Natural killer cell (primary cell): ENCODE results near the gene NUFIP2. TPM values are rescaled to one million over a fixed set of nuclear protein-coding genes. Genes with fewer than 3 reads are reported as not detected.
A peak's percentile ranks its signal among the peaks of the same experiment; 100 is the strongest.

ENCODE experiments used
- ATAC-seq, 3 donors: fragments of 150-1000 bp in 2 of 3; fragments of 200-7000 bp in 1 of 3; cut with Tn5 transposase; 1 replicate in 1 of 3; 2 replicates in 2 of 3; pipeline ENCODE4 v1.10.0; 2021; ENCODE audit warnings: mild to moderate bottlenecking in 2 of 3, moderate library complexity in 2 of 3
- DNase-seq, 2 donors: peaks; one replicate each; pipeline versions ENCODE4 v3.0.0 to v3.0.0-alpha.2; 2013 to 2021; ENCODE audit warnings: mixed read lengths in 1 of 2
- H3K27ac ChIP-seq: one replicate; pipeline ENCODE4 v1.5.1; 2013; ENCODE audit warnings: mild to moderate bottlenecking, low read length
- H3K27me3 ChIP-seq: one replicate; pipeline ENCODE4 v1.6.1; 2013; ENCODE audit warnings: low read length; ENCODE audit not compliant: control insufficient read depth, insufficient read depth
- H3K36me3 ChIP-seq: one replicate; pipeline ENCODE4 v1.6.1; 2013; ENCODE audit warnings: low read length; ENCODE audit not compliant: control insufficient read depth, insufficient read depth
- H3K4me1 ChIP-seq: one replicate; pipeline ENCODE4 v1.6.1; 2013; ENCODE audit warnings: low read length; ENCODE audit not compliant: control insufficient read depth, insufficient read depth
- H3K4me3 ChIP-seq: one replicate; pipeline ENCODE4 v1.5.1; 2013; ENCODE audit warnings: low read length
- H3K9me3 ChIP-seq: one replicate; pipeline ENCODE4 v1.6.1; 2013; ENCODE audit warnings: low read length; ENCODE audit not compliant: control insufficient read depth, insufficient read depth
- H3K27ac Mint-ChIP-seq, 2 donors: one replicate each; pipeline ENCODE4 v1.8.0; 2022; ENCODE audit warnings: mild to moderate bottlenecking in 2 of 2, mixed read lengths in 2 of 2, moderate library complexity in 1 of 2
- H3K27me3 Mint-ChIP-seq, 2 donors: one replicate each; pipeline ENCODE4 v1.8.0; 2022; ENCODE audit warnings: low read depth in 2 of 2, mixed read lengths in 2 of 2
- H3K36me3 Mint-ChIP-seq: one replicate; pipeline ENCODE4 v1.8.0; 2022; ENCODE audit warnings: mixed read lengths
- H3K4me1 Mint-ChIP-seq, 2 donors: one replicate each; pipeline ENCODE4 v1.8.0; 2022; ENCODE audit warnings: mixed read lengths in 2 of 2
- H3K4me3 Mint-ChIP-seq: one replicate; pipeline ENCODE4 v1.8.0; 2022; ENCODE audit warnings: mild to moderate bottlenecking, moderate library complexity, mixed read lengths
- H3K9me3 Mint-ChIP-seq, 2 donors: one replicate each; pipeline ENCODE4 v1.8.0; 2022; ENCODE audit warnings: mixed read lengths in 2 of 2
- WGBS: methylation state at CpG from one replicate; pipeline ENCODE4 v1.1.7; 2013; ENCODE audit warnings: missing lambda C conversion rate; ENCODE audit not compliant: insufficient coverage; 5-methylcytosine and 5-hydroxymethylcytosine counted together
- intact Hi-C: fragments of 100-400 bp; cut with micrococcal nuclease; formaldehyde crosslinking; loops from one replicate; pipeline ENCODE4 v1.14.2; 2022
- total RNA-seq, 4 donors: library from RNA; stranded (reverse); fragments of 120-200 nt in 1 of 4; gene quantifications; one replicate each; pipeline versions ENCODE4 v1.2.3 to v1.2.4, GENCODE V29; 2013 to 2022
- TF ChIP-seq, protein P1 (sequence below): fragments of 200-600 bp; IDR thresholded peaks from one replicate; pipeline ENCODE4 v1.8.0; 2022; ENCODE audit warnings: antibody characterized with exemption

The NUFIP2 gene
- total RNA-seq, 3 donors from 2014 or later (not counting 1 experiment from before 2014, with no cell fraction given): 79.2 to 112 (median 95.0) TPM

DNA sequence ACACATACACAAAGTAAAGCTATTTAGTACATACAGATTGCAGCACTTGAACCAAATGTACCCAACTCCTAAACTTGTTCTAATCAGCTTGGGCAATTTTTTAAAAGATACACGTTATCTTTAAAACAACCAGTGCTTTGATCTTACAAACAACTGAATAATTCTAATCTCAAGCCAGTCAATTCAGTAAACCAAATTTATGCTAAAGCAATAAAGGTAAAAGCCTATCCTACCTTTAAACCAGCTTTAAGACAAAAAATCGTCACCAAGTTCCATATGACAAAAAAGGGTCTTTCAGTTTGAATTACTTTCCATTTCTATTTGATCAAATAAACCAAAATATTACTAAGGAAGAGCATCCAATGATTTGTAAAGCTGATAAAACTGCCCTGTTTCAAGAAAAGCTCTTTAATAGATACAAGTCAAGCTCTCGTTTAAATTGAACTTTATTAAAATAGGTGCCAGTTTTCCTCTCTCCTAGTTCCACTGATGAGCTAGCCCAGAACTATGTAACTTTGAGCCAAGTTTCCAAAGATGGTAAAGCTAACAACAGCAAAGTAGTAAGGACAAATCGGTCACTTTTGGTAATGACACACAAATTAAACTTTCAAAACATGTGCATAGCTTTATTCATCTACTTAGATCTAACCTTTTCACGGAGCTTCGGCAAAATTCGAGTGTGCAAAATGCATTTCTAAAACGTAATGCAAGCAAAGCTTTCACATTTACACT is 37.0 kb downstream of the NUFIP2 start:
- Histone ChIP-seq H3K4me1 (no peaks in the 10 kb centered on the region), H3K4me3 (no peak overlapping the region), H3K27me3 (no peaks in the 10 kb centered on the region), H3K36me3 (peaks cover 50% of the 10 kb centered on the region), H3K9me3 (no peaks in the 10 kb centered on the region), H3K27ac (no peak overlapping the region)
- Mint-ChIP-seq H3K36me3 (peaks cover 16% of the 10 kb centered on the region), H3K9me3 (no peaks in the 10 kb centered on the region), H3K4me1 (peaks cover 23 to 40% of the 10 kb centered on the region in 2 donors), H3K4me3 (no peak overlapping the region), H3K27ac (peak overlapping the region; percentile 5 to 42), H3K27me3 (no peaks in the 10 kb centered on the region)
- no peak for DNase-seq
- 88% methylated on average over 8 of the region's 8 CpGs for WGBS
- TF ChIP-seq, protein P1, sequence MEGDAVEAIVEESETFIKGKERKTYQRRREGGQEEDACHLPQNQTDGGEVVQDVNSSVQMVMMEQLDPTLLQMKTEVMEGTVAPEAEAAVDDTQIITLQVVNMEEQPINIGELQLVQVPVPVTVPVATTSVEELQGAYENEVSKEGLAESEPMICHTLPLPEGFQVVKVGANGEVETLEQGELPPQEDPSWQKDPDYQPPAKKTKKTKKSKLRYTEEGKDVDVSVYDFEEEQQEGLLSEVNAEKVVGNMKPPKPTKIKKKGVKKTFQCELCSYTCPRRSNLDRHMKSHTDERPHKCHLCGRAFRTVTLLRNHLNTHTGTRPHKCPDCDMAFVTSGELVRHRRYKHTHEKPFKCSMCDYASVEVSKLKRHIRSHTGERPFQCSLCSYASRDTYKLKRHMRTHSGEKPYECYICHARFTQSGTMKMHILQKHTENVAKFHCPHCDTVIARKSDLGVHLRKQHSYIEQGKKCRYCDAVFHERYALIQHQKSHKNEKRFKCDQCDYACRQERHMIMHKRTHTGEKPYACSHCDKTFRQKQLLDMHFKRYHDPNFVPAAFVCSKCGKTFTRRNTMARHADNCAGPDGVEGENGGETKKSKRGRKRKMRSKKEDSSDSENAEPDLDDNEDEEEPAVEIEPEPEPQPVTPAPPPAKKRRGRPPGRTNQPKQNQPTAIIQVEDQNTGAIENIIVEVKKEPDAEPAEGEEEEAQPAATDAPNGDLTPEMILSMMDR: no peak
- no peak for ATAC-seq
- intact Hi-C loops: no loop called here

DNA sequence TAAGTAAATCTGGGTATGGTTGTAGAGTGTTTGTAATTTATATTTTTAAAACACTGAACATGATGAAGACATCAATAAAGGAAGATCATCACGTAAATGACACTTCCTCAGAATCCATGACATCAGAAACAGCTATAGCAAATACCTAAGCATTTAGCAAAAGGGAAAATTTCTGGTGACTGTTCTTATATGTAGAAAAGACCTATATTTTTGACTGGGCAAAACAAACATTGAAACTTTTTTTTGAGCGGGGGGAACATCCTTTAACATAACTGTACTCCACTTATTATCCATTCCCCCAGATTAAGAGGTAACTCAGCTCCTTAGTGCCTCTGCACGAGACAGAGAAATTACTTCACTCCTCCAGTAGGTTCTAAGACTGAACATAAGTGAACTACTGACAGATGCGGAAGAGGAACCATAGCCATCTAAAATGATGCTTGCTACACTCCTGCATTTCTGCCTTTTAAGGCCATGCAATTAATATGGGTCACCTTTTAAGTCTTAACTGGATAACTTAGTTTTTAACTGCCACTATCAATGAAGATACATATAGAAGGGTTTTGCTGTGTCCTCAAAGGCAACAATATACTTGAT is 37.9 kb downstream of the NUFIP2 start:
- Mint-ChIP-seq H3K4me1 (peaks cover 15 to 32% of the 10 kb centered on the region in 2 donors), H3K27ac (peak overlapping the region; percentile 5 to 42), H3K27me3 (no peaks in the 10 kb centered on the region), H3K4me3 (no peak overlapping the region), H3K9me3 (no peaks in the 10 kb centered on the region), H3K36me3 (peaks cover 7% of the 10 kb centered on the region)
- Histone ChIP-seq H3K4me3 (no peak overlapping the region), H3K36me3 (peaks cover 42% of the 10 kb centered on the region), H3K9me3 (no peaks in the 10 kb centered on the region), H3K27ac (no peak overlapping the region), H3K27me3 (no peaks in the 10 kb centered on the region), H3K4me1 (no peaks in the 10 kb centered on the region)
- DNase-seq: no peak
- ATAC-seq: no peak
- 100% methylated on average over 3 of the region's 4 CpGs for WGBS
- intact Hi-C loops: no loop called here
- TF ChIP-seq, protein P1: no peak

DNA sequence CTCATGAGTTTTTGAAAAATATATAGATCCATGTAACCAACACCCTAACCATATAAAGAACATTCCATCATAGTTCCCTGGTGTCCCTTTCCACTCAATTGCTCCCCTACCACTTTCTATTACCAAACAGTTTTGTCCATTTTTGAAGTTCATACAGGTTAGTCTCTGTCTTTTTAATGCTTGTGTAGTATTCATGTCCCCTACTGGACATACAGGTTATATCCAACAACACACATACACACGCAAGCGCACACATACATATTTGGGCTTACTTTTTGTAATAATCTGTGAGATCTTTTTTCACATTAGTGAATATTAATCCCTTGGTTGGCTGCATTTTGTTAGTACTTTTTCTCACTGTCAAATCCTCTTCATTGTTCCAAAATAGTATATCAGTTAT is 40.9 kb downstream of the NUFIP2 start:
- Mint-ChIP-seq H3K27ac (peak overlapping the region; percentile 12 to 20), H3K27me3 (no peaks in the 10 kb centered on the region), H3K4me1 (peaks cover 15% of the 10 kb centered on the region in 2 donors), H3K9me3 (no peaks in the 10 kb centered on the region), H3K4me3 (no peak overlapping the region), H3K36me3 (no peaks in the 10 kb centered on the region)
- Histone ChIP-seq H3K4me1 (no peaks in the 10 kb centered on the region), H3K36me3 (peaks cover 19% of the 10 kb centered on the region), H3K4me3 (no peak overlapping the region), H3K9me3 (no peaks in the 10 kb centered on the region), H3K27ac (no peak overlapping the region), H3K27me3 (no peaks in the 10 kb centered on the region)
- TF ChIP-seq, protein P1: no peak
- ATAC-seq (no peak), DNase-seq (no peak)
- no CpG with 5 or more reads among the region's 2 CpGs for WGBS
- intact Hi-C loops: loop anchor here (2.0 kb wide), 1 partner anchor 38 kb away; no protein-coding TSS in a partner anchor
